IPS-20b (cell line): Measurements from ENCODE around the gene ISX.

Experiments used
- H3K27ac ChIP-seq: one replicate; pipeline ENCODE4 v1.5.1; 2013; ENCODE audit warnings: low read length
- H3K27me3 ChIP-seq: 2 replicates; pipeline ENCODE4 v1.6.1; 2013; ENCODE audit warnings: mild to moderate bottlenecking, low read length, inconsistent platforms; ENCODE audit not compliant: insufficient read depth
- H3K36me3 ChIP-seq: 2 replicates; pipeline ENCODE4 v1.6.1; 2013; ENCODE audit warnings: low read depth, mild to moderate bottlenecking, inconsistent platforms, low read length, moderate library complexity; ENCODE audit not compliant: insufficient read depth
- H3K4me1 ChIP-seq: 2 replicates; pipeline ENCODE4 v1.6.1; 2013; ENCODE audit warnings: mild to moderate bottlenecking, control low read depth, inconsistent platforms, low read length, moderate library complexity; ENCODE audit not compliant: insufficient read depth
- H3K4me3 ChIP-seq: 2 replicates; pipeline ENCODE4 v1.5.1; 2013; ENCODE audit warnings: mild to moderate bottlenecking, low read length, inconsistent platforms
- H3K9ac ChIP-seq: 2 replicates; pipeline ENCODE4 v1.6.1; 2013; ENCODE audit warnings: low read depth, mild to moderate bottlenecking, inconsistent platforms, low read length, moderate library complexity
- H3K9me3 ChIP-seq: 2 replicates; pipeline ENCODE4 v1.6.1; 2013; ENCODE audit warnings: mild to moderate bottlenecking, low read depth, low read length, inconsistent platforms; ENCODE audit not compliant: insufficient read depth

The ISX gene

GRCh38 chr22:35054064-35054463, 11.9 kb upstream of the ISX start:
- Histone ChIP-seq H3K9ac (no peak overlapping the region), H3K27ac (no peak overlapping the region), H3K4me1 (no peaks in the 10 kb centered on the region), H3K9me3 (no peaks in the 10 kb centered on the region), H3K36me3 (no peaks in the 10 kb centered on the region), H3K4me3 (no peak overlapping the region), H3K27me3 (no peaks in the 10 kb centered on the region)

GRCh38 chr22:35056486-35056885, 9.5 kb upstream of the ISX start:
- Histone ChIP-seq H3K4me1 (no peaks in the 10 kb centered on the region), H3K36me3 (no peaks in the 10 kb centered on the region), H3K27me3 (no peaks in the 10 kb centered on the region), H3K9ac (no peak overlapping the region), H3K27ac (no peak overlapping the region), H3K4me3 (no peak overlapping the region), H3K9me3 (no peaks in the 10 kb centered on the region)

DNA sequence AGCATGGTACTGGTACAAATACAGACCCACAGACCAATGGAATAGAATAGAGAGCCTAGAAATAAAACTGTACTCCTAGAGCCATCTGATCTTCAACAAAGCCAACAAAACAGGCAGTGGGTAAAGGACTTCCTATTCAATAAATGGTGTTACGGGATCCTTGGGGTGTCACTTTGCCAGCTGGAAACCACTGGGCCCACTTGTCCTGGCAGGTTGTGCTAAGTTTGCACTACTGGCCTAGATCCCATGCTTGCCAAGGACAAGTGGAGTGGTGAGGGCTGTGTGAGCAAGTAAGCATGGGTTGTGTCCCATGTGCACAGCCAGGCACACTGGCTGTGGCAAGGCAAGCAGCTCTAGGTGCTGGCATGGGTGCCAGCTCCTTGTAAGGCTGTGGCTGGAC, 8.8 kb upstream of the ISX start:
- H3K4me3 ChIP-seq: no peak overlapping the region
- H3K27me3 ChIP-seq: no peaks in the 10 kb centered on the region
- no peaks in the 10 kb centered on the region for H3K4me1 ChIP-seq
- no peaks in the 10 kb centered on the region for H3K9me3 ChIP-seq
- no peak overlapping the region for H3K9ac ChIP-seq
- no peak overlapping the region for H3K27ac ChIP-seq
- H3K36me3 ChIP-seq: no peaks in the 10 kb centered on the region

DNA sequence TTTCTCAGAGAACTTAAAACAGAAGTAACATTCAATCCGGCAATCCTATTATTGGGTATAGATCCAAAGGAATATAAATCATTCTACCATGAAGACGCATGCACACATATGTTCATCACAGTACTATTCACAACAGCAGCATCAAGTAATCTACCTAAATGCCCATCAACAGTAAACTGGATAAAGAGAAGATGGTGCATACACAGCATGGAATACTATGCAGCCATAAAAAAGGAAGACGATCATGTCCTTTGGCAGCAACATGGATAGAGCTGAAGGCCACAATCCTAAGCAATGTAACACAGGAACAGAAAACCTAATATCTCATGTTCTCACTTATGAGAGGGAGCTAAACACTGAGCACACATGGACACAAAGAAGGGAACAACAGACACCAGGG, 6.3 kb upstream of the ISX start:
- no peak overlapping the region for H3K4me3 ChIP-seq
- no peak overlapping the region for H3K9ac ChIP-seq
- H3K9me3 ChIP-seq: no peaks in the 10 kb centered on the region

GRCh38 chr22:35064664-35065063, 1.3 kb upstream of the ISX start:
- no peaks in the 10 kb centered on the region for H3K27me3 ChIP-seq
- no peak overlapping the region for H3K27ac ChIP-seq
- no peaks in the 10 kb centered on the region for H3K4me1 ChIP-seq
- no peak overlapping the region for H3K9ac ChIP-seq
- H3K4me3 ChIP-seq: no peak overlapping the region
- H3K36me3 ChIP-seq: no peaks in the 10 kb centered on the region
- no peaks in the 10 kb centered on the region for H3K9me3 ChIP-seq

More for the DNA sequence above, 6.3 kb upstream of the ISX start:
- Histone ChIP-seq H3K36me3 (no peaks in the 10 kb centered on the region), H3K4me1 (no peaks in the 10 kb centered on the region), H3K27me3 (no peaks in the 10 kb centered on the region), H3K27ac (no peak overlapping the region)

DNA sequence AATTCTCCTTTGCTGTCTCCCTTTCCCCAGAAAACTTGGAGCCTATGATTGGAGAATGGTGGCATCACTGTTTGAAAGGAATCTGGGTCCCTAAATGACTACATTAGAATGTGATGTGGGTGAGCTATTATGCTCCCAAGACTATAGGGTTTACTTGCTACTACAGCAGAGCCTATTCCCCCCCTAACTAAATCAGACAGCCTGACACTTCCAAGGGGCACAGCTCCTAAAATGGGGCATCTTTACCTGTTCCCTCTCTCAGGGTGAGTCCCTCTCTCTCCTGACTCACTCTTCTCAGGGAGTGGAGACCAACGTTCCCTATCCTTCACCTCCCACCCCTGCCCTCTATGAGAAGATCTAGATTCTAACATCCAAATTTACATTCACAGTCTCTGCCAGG, 775 bp upstream of the ISX start:
- Histone ChIP-seq H3K4me1 (no peaks in the 10 kb centered on the region), H3K9me3 (no peaks in the 10 kb centered on the region), H3K4me3 (no peak overlapping the region), H3K9ac (no peak overlapping the region), H3K36me3 (no peaks in the 10 kb centered on the region), H3K27ac (no peak overlapping the region), H3K27me3 (no peaks in the 10 kb centered on the region)

- Histone ChIP-seq H3K36me3 (no peaks in the 10 kb centered on the region), H3K4me1 (no peaks in the 10 kb centered on the region), H3K9me3 (no peaks in the 10 kb centered on the region), H3K4me3 (no peak overlapping the region), H3K27me3 (no peaks in the 10 kb centered on the region), H3K27ac (no peak overlapping the region), H3K9ac (no peak overlapping the region)
Measured at GRCh38 chr22:35066768-35067167, 810 bp downstream of the ISX start.

- Histone ChIP-seq H3K4me1 (no peaks in the 10 kb centered on the region), H3K36me3 (no peaks in the 10 kb centered on the region), H3K9me3 (no peaks in the 10 kb centered on the region), H3K9ac (no peak overlapping the region), H3K4me3 (no peak overlapping the region), H3K27ac (no peak overlapping the region), H3K27me3 (no peaks in the 10 kb centered on the region)
Measured at GRCh38 chr22:35069541-35069940, 3.6 kb downstream of the ISX start.

GRCh38 chr22:35070451-35071093, 4.6 kb downstream of the ISX start:
- Histone ChIP-seq H3K9me3 (no peaks in the 10 kb centered on the region), H3K4me3 (no peak overlapping the region), H3K27ac (no peak overlapping the region), H3K4me1 (no peaks in the 10 kb centered on the region), H3K9ac (no peak overlapping the region), H3K36me3 (no peaks in the 10 kb centered on the region), H3K27me3 (no peaks in the 10 kb centered on the region)

- no peaks in the 10 kb centered on the region for H3K9me3 ChIP-seq
- H3K4me3 ChIP-seq: no peak overlapping the region
- H3K27ac ChIP-seq: no peak overlapping the region
- H3K36me3 ChIP-seq: no peaks in the 10 kb centered on the region
- H3K4me1 ChIP-seq: no peaks in the 10 kb centered on the region
- no peaks in the 10 kb centered on the region for H3K27me3 ChIP-seq
- H3K9ac ChIP-seq: no peak overlapping the region
Measured at GRCh38 chr22:35071784-35072183, 5.8 kb downstream of the ISX start.

- no peaks in the 10 kb centered on the region for H3K9me3 ChIP-seq
- H3K27me3 ChIP-seq: no peaks in the 10 kb centered on the region
- H3K27ac ChIP-seq: no peak overlapping the region
- H3K4me3 ChIP-seq: no peak overlapping the region
- no peak overlapping the region for H3K9ac ChIP-seq
- no peaks in the 10 kb centered on the region for H3K36me3 ChIP-seq
- no peaks in the 10 kb centered on the region for H3K4me1 ChIP-seq
Measured at GRCh38 chr22:35072925-35073324, 7.0 kb downstream of the ISX start.

DNA sequence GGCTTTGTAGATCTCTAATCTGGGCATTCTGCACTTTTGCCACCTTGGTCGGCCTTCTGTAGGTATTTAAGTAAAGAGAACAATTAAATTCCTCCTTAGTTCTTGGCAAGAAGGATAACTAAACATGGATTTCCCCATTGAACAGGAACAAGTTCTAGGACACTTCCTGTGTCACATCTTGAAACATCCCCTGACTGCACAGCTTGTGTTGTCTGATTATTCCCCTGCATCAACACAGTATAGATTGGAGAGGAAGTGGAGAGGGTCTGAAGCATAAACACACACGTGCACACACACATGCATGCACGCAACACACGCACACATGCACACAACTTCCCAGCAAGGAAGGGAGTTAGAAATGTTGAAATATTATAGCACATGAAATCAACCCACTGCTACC, 8.6 kb downstream of the ISX start:
- Histone ChIP-seq H3K36me3 (no peaks in the 10 kb centered on the region), H3K27me3 (no peaks in the 10 kb centered on the region), H3K4me1 (no peaks in the 10 kb centered on the region), H3K9ac (no peak overlapping the region), H3K9me3 (no peaks in the 10 kb centered on the region), H3K27ac (no peak overlapping the region), H3K4me3 (no peak overlapping the region)
